SK-N-SH (cell line): ENCODE results near the gene FBXL7. TPM values are rescaled to one million over a fixed set of nuclear protein-coding genes. Genes with fewer than 3 reads are reported as not detected.

Source experiments
- CTCF ChIA-PET: fragments of 300-600, 350-600 bp; formaldehyde crosslinking; extraction: SDS; loops from one replicate; lab custom pipeline; 2021; lab: Yijun Ruan, JAX
- POLR2A ChIA-PET: fragments of 350-600 bp; sonication (Branson Sonifier 250); formaldehyde crosslinking; extraction: SDS; loops from one replicate; lab custom pipeline; 2020; ENCODE audit warnings: antibody characterized with exemption, inconsistent platforms; lab: Yijun Ruan, JAX
- DNase-seq: peaks from one replicate; pipeline ENCODE4 v3.0.0; 2012
- H2AFZ ChIP-seq: fragments of 200-600 bp; sonication (generic); 2 replicates; pipeline ENCODE4 v1.8.1; 2016; ENCODE audit warnings: antibody characterized with exemption, mild to moderate bottlenecking, low read depth
- H3F3A ChIP-seq: fragments of 200-600 bp; sonication (generic); replicated peaks from 2 replicates; pipeline ENCODE3; 2016; ENCODE audit warnings: antibody characterized with exemption, mild to moderate bottlenecking; ENCODE audit not compliant: insufficient read depth
- H3K27ac ChIP-seq, 2 experiments: fragments of 200-500 bp in 1 of 2; fragments of 200-600 bp in 1 of 2; sonication (Bioruptor generic) in 1 of 2; sonication (generic), shearing (Covaris generic) in 1 of 2; 2 replicates each; pipeline versions ENCODE4 v1.5.1 to v1.6.1; 2014 to 2016; ENCODE audit warnings: low read depth in 2 of 2, inconsistent platforms in 1 of 2, low read length in 1 of 2, mild to moderate bottlenecking in 1 of 2, mixed read lengths in 1 of 2
- H3K27me3 ChIP-seq: fragments of 200-600 bp; sonication (generic), shearing (Covaris generic); 2 replicates; pipeline ENCODE4 v1.6.1; 2016; ENCODE audit warnings: mixed run types; ENCODE audit not compliant: insufficient read depth
- H3K36me3 ChIP-seq, 2 experiments: fragments of 200-500 bp in 1 of 2; fragments of 200-600 bp in 1 of 2; sonication (Bioruptor generic) in 1 of 2; sonication (generic) in 1 of 2; replicated peaks in 1 of 2; 2 replicates each; pipeline versions ENCODE3 to v1.5.1; 2014 to 2016; ENCODE audit warnings: low read length in 1 of 2, mild to moderate bottlenecking in 1 of 2; ENCODE audit not compliant: insufficient read depth in 2 of 2, control insufficient read depth in 1 of 2
- H3K4me1 ChIP-seq, 2 experiments: fragments of 200-500 bp in 1 of 2; fragments of 200-600 bp in 1 of 2; sonication (Bioruptor generic) in 1 of 2; sonication (generic), shearing (Covaris generic) in 1 of 2; 2 replicates each; pipeline versions ENCODE4 v1.5.1 to v1.6.1; 2014 to 2016; ENCODE audit warnings: low read depth in 1 of 2, low read length in 1 of 2, mixed run types in 1 of 2; ENCODE audit not compliant: insufficient read depth in 2 of 2, control insufficient read depth in 1 of 2
- H3K4me2 ChIP-seq: fragments of 200-600 bp; sonication (generic), shearing (Covaris generic); 2 replicates; pipeline ENCODE4 v1.6.1; 2017; ENCODE audit warnings: mixed run types
- H3K4me3 ChIP-seq, 2 experiments: fragments of 200-500 bp in 1 of 2; fragments of 200-600 bp in 1 of 2; sonication (Bioruptor generic) in 1 of 2; sonication (generic), shearing (Covaris generic) in 1 of 2; 2 replicates each; pipeline versions ENCODE4 v1.5.1 to v1.8.1; 2014 to 2016; ENCODE audit warnings: low read depth in 2 of 2, inconsistent platforms in 1 of 2, low read length in 1 of 2, mild to moderate bottlenecking in 1 of 2, mixed read lengths in 1 of 2, moderate library complexity in 1 of 2
- H3K79me2 ChIP-seq: fragments of 200-600 bp; sonication (generic); 2 replicates; pipeline ENCODE4 v1.8.1; 2017; ENCODE audit warnings: mild to moderate bottlenecking; ENCODE audit not compliant: insufficient read depth
- H3K9ac ChIP-seq: fragments of 200-600 bp; sonication (generic); 2 replicates; pipeline ENCODE4 v1.6.1; 2017; ENCODE audit warnings: mixed run types
- H3K9me2 ChIP-seq: fragments of 200-600 bp; sonication (generic); 2 replicates; pipeline ENCODE4 v1.6.1; 2017; ENCODE audit warnings: mixed run types
- H3K9me3 ChIP-seq: fragments of 200-600 bp; sonication (generic); 2 replicates; pipeline ENCODE4 v1.6.1; 2017; ENCODE audit warnings: mixed run types, mild to moderate bottlenecking, moderate library complexity
- H4K20me1 ChIP-seq: fragments of 200-600 bp; sonication (generic); 2 replicates; pipeline ENCODE4 v1.6.1; 2017; ENCODE audit warnings: mild to moderate bottlenecking, mixed run types; ENCODE audit not compliant: insufficient read depth
- CHD2 ChIP-seq: fragments of 150-350 bp; IDR thresholded peaks from 2 replicates; pipeline ENCODE4 v1.6.1; 2018; ENCODE audit warnings: low read length; ENCODE audit not compliant: partially characterized antibody
- CTCF ChIP-seq: fragments of 200-600 bp; sonication (generic); IDR thresholded peaks from 2 replicates; pipeline ENCODE4 v1.6.1; 2017; ENCODE audit warnings: antibody characterized with exemption, mild to moderate bottlenecking, moderate library complexity
- ELF1 ChIP-seq: IDR thresholded peaks from 2 replicates; pipeline ENCODE4 v1.4.0; 2012
- EZH2phosphoT487 ChIP-seq: fragments of 200-600 bp; sonication (generic); IDR thresholded peaks from 2 replicates; pipeline ENCODE4 v1.6.1; 2017; ENCODE audit warnings: low read depth, mixed run types, mild to moderate bottlenecking, antibody characterized with exemption, moderate library complexity, borderline replicate concordance
- FOSL2 ChIP-seq: IDR thresholded peaks from 2 replicates; pipeline ENCODE4 v1.4.0; 2012; ENCODE audit warnings: low read depth, mild to moderate bottlenecking, moderate library complexity, borderline replicate concordance
- FOXJ3 ChIP-seq: sonication (generic); formaldehyde crosslinking; IDR thresholded peaks from 2 replicates; pipeline ENCODE4 v1.5.1; 2020; ENCODE audit warnings: mild to moderate bottlenecking, missing genetic modification reagents
- GABPA ChIP-seq: IDR thresholded peaks from 2 replicates; pipeline ENCODE4 v1.4.0; 2012; ENCODE audit warnings: low read depth, mild to moderate bottlenecking
- MEF2A ChIP-seq: IDR thresholded peaks from 2 replicates; pipeline ENCODE4 v1.4.0; 2012; ENCODE audit warnings: low read depth, borderline replicate concordance
- NFIC ChIP-seq: IDR thresholded peaks from 2 replicates; pipeline ENCODE4 v1.4.0; 2012; ENCODE audit warnings: borderline replicate concordance
- NRF1 ChIP-seq: IDR thresholded peaks from 2 replicates; pipeline ENCODE4 v1.6.1; 2012; ENCODE audit warnings: low read depth, mild to moderate bottlenecking, low read length
- PBX3 ChIP-seq: IDR thresholded peaks from 2 replicates; pipeline ENCODE4; 2012
- RAD21 ChIP-seq: IDR thresholded peaks from 2 replicates; pipeline ENCODE4 v1.6.1; 2012; ENCODE audit warnings: mild to moderate bottlenecking, low read length
- RFX5 ChIP-seq: IDR thresholded peaks from 2 replicates; pipeline ENCODE4 v1.6.1; 2012; ENCODE audit warnings: mild to moderate bottlenecking, improper control_type of control experiment, low read length
- TCF12 ChIP-seq: IDR thresholded peaks from 2 replicates; pipeline ENCODE4 v1.4.0; 2012
- USF2 ChIP-seq: fragments of 150-350 bp; IDR thresholded peaks from 2 replicates; pipeline ENCODE4 v1.6.1; 2017; ENCODE audit warnings: antibody characterized with exemption, low read length, low read depth, borderline replicate concordance
- WGBS: methylation state at CpG from one replicate; pipeline ENCODE4 v1.1.6; 2017; ENCODE audit warnings: low lambda C conversion rate; 5-methylcytosine and 5-hydroxymethylcytosine counted together
- polyA plus RNA-seq, 3 experiments: library from polyadenylated mRNA; depleted of rRNA; stranded (reverse); fragments of >200 nt; gene quantifications; 2 replicates each; pipeline ENCODE4 v1.2.3, GENCODE V29; 2012

Gene FBXL7
- polyA plus RNA-seq, 1 of the 3 experiments (the other 2 are of a cell fraction), result 7.0 TPM

- Histone ChIP-seq H3K27ac (peak overlapping the region in 1 of 2 experiments; percentile 39; a peak in 2 of 4 replicates), H3K79me2 (peaks cover 68% of the 10 kb centered on the region), H3K27me3 (no peaks in the 10 kb centered on the region), H3K4me1 (peaks cover 5 to 21% of the 10 kb centered on the region in 2 experiments; a peak in 3 of 4 replicates), H3K9ac (no peak overlapping the region), H3K9me3 (no peaks in the 10 kb centered on the region), H3K36me3 (peaks cover 0 to 2% of the 10 kb centered on the region in 2 experiments), H2AFZ (no peak overlapping the region), H3F3A (no peaks in the 10 kb centered on the region), H4K20me1 (peaks cover 9% of the 10 kb centered on the region; the same call in 1 of the 2 replicates), H3K9me2 (no peaks in the 10 kb centered on the region), H3K4me3 (no peak overlapping the region), H3K4me2 (0 out of 2 replicates have a peak overlapping the region, but pooled peaks have one; percentile 13)
- 17% methylated on average over 3 of the region's 3 CpGs for WGBS
- TF ChIP-seq RFX5 (no peak), FOSL2 (no peak), PBX3 (no peak), ELF1 (no peak), EZH2phosphoT487 (no peak), USF2 (no peak), NFIC (no peak), GABPA (no peak), MEF2A (no peak), NRF1 (no peak)
- ChIA-PET POLR2A (no interaction called here), CTCF (interaction anchor here (0.9 to 1.6 kb wide), 4 partner anchors 17 to 173 kb away, joined by 3 to 6 read pairs (median 3); partner anchors contain the start of gene FBXL7)
- peak; percentile 43 for DNase-seq
These were observed 22.2 kb downstream of the FBXL7 start for GRCh38 chr5:15522187-15522520.

GRCh38 chr5:15524712-15525111 is 24.7 kb downstream of the FBXL7 start:
- CTCF ChIA-PET, result no interaction called here
- H3K79me2 ChIP-seq, result peaks cover 49% of the 10 kb centered on the region

More at GRCh38 chr5:15524712-15525111, 24.7 kb downstream of the FBXL7 start:
- Histone ChIP-seq H3K27ac (no peak overlapping the region), H3K9ac (no peak overlapping the region), H3K27me3 (no peaks in the 10 kb centered on the region), H3K4me2 (no peak overlapping the region), H4K20me1 (peaks cover 9% of the 10 kb centered on the region; the same call in 1 of the 2 replicates), H3K4me3 (no peak overlapping the region), H2AFZ (no peak overlapping the region), H3F3A (no peaks in the 10 kb centered on the region), H3K9me3 (no peaks in the 10 kb centered on the region), H3K36me3 (peaks cover 0 to 2% of the 10 kb centered on the region in 2 experiments), H3K9me2 (no peaks in the 10 kb centered on the region), H3K4me1 (peaks cover 5 to 21% of the 10 kb centered on the region in 2 experiments; a peak in 3 of 4 replicates)
- no peak for DNase-seq
- POLR2A ChIA-PET, result no interaction called here
- 70% methylated on average over 2 of the region's 2 CpGs for WGBS
- TF ChIP-seq USF2, result no peak
- no peak for TF ChIP-seq RAD21
- TF ChIP-seq CHD2, result no peak
- TF ChIP-seq NFIC, result no peak
- no peak for TF ChIP-seq RFX5
- TF ChIP-seq FOXJ3 (CRISPR knock-in tag), result no peak
- TF ChIP-seq EZH2phosphoT487, result no peak
- no peak for TF ChIP-seq NRF1
- TF ChIP-seq CTCF, result no peak
- no peak for TF ChIP-seq MEF2A
- no peak for TF ChIP-seq TCF12
- TF ChIP-seq PBX3, result no peak
